Measurements from ENCODE around the gene SLC6A4. TPM values are rescaled to one million over a fixed set of nuclear protein-coding genes. Genes with fewer than 3 reads are reported as not detected.

The SLC6A4 gene
- total and polyA plus RNA-seq, 2 of the 8 experiments (the other 6 are each of a cell fraction or from before 2014, with no cell fraction given): 0.09 to 0.33 TPM

- WGBS, 2 experiments (ENCODE audit: extremely low coverage in 1 of 2, insufficient coverage in 1 of 2, insufficient read length in 1 of 2, insufficient replicate concordance in 2 of 2, low coverage in 1 of 2, low lambda C conversion rate in 2 of 2, missing lambda C conversion rate in 1 of 2): 90% methylated on average over 7 of the region's 7 CpGs; no CpG with 5 or more reads in 1 of the 2 experiments
- ChIA-PET POLR2A (ENCODE audit: partially characterized antibody) (no interaction called here), CTCF (ENCODE audit: partially characterized antibody) (interaction anchor here (0.8 to 1.2 kb wide), 2 partner anchors 17 to 49 kb away, joined by 3 read pairs; no protein-coding TSS in a partner anchor)
These were observed 17.8 kb upstream of the SLC6A4 start for GRCh38 chr17:30253312-30253711.

More at GRCh38 chr17:30253312-30253711, 17.8 kb upstream of the SLC6A4 start:
- Histone ChIP-seq H2BK12ac (ENCODE audit: low read depth, low read length) (no peak overlapping the region), H2AFZ (ENCODE audit: low read length) (no peak overlapping the region), H3K56ac (replicated peaks; ENCODE audit: insufficient read length, low read depth, low read length) (no peak overlapping the region), H3K9me3 (ENCODE audit: insufficient read depth in 2 of 2, low read depth in 1 of 2, low read length in 1 of 2) (no peaks in the 10 kb centered on the region), H4K8ac (ENCODE audit: extremely low read depth, insufficient read depth, low read length) (no peak overlapping the region), H2BK120ac (replicated peaks; ENCODE audit: low read depth, low read length) (no peak overlapping the region), H3K14ac (ENCODE audit: insufficient read length) (no peak overlapping the region), H4K91ac (replicated peaks; ENCODE audit: insufficient read length, low read length) (no peak overlapping the region), H3K18ac (ENCODE audit: extremely low read depth, low read length) (no peak overlapping the region), H3K27ac (ENCODE audit: low read depth, low read length) (no peak overlapping the region), H3K23me2 (ENCODE audit: low read depth, low read length) (no peaks in the 10 kb centered on the region), H2BK15ac (ENCODE audit: low read length) (no peak overlapping the region), H3K79me2 (ENCODE audit: control insufficient read depth in 1 of 2, insufficient read depth in 2 of 2, low read length in 2 of 2) (no peaks in the 10 kb centered on the region), H4K5ac (ENCODE audit: insufficient read length, low read depth, low read length) (no peak overlapping the region), H3K4ac (replicated peaks; ENCODE audit: insufficient read length, low read depth, low read length) (no peak overlapping the region), H3K27me3 (replicated peaks in 1 of 4; ENCODE audit: control insufficient read depth in 3 of 4, extremely low read depth in 1 of 4, insufficient read depth in 3 of 4, low read length in 3 of 4) (no peaks in the 10 kb centered on the region), H3K4me3 (ENCODE audit: extremely low read depth in 1 of 4, insufficient read depth in 2 of 4, low read depth in 3 of 4, low read length in 4 of 4) (no peak overlapping the region), H3K79me1 (ENCODE audit: low read depth, low read length) (no peaks in the 10 kb centered on the region), H2AK5ac (ENCODE audit: low read depth, low read length) (no peak overlapping the region), H3K4me1 (replicated peaks in 1 of 4; ENCODE audit: control insufficient read depth in 3 of 4, insufficient read depth in 4 of 4, low read length in 3 of 4) (no peaks in the 10 kb centered on the region), H4K20me1 (replicated peaks in 1 of 2; ENCODE audit: control insufficient read depth in 1 of 2, insufficient read depth in 2 of 2, low read length in 2 of 2) (no peaks in the 10 kb centered on the region), H3K4me2 (ENCODE audit: insufficient read depth in 1 of 2, low read depth in 2 of 2, low read length in 2 of 2) (no peak overlapping the region), H3K23ac (ENCODE audit: insufficient read length) (no peak overlapping the region), H3K9ac (replicated peaks in 1 of 4; ENCODE audit: extremely low read depth in 1 of 4, low read depth in 3 of 4, low read length in 3 of 4) (no peak overlapping the region), H2BK20ac (ENCODE audit: low read length) (no peak overlapping the region), H3K36me3 (ENCODE audit: control insufficient read depth in 2 of 4, insufficient read depth in 4 of 4, low read length in 3 of 4) (peaks cover 0 to 17% (median 6%) of the 10 kb centered on the region in 4 experiments; a peak in 6 of 8 replicates), H2BK5ac (ENCODE audit: low read depth, low read length) (no peak overlapping the region)
- no peak for DNase-seq (ENCODE audit: low read depth in 1 of 2, low spot score in 2 of 2)
- no peak for FAIRE-seq
- TF ChIP-seq PHF8 (conservative IDR thresholded peaks at IDR 0.05; ENCODE audit: low read depth, low read length): no peak
- no peak for TF ChIP-seq YY1 (IDR thresholded peaks at IDR 0.05; ENCODE audit: low read depth, low read length)

Measured in H1 (cell line).